Activated T-cell treated with anti-CD3 and anti-CD28 coated beads, Interleukin-2, amount 50 U/mL, for 1 hour (primary cell): Measurements from ENCODE around the gene SLC13A5.
A peak's percentile ranks its signal among the peaks of the same experiment; 100 is the strongest.
"Not testable (repeated sequence)": the region's sequence is repeated elsewhere in the genome, so short reads cannot be mapped to it uniquely, and the experiment has no call there.

ENCODE experiments used
- DNase-seq: peaks from one replicate; pipeline ENCODE4 v3.0.0-alpha.2; 2020

SLC13A5 gene

GRCh38 chr17:6658411-6658810 lies 54.8 kb downstream of the SLC13A5 start:
- not testable (repeated sequence) for DNase-seq

DNA sequence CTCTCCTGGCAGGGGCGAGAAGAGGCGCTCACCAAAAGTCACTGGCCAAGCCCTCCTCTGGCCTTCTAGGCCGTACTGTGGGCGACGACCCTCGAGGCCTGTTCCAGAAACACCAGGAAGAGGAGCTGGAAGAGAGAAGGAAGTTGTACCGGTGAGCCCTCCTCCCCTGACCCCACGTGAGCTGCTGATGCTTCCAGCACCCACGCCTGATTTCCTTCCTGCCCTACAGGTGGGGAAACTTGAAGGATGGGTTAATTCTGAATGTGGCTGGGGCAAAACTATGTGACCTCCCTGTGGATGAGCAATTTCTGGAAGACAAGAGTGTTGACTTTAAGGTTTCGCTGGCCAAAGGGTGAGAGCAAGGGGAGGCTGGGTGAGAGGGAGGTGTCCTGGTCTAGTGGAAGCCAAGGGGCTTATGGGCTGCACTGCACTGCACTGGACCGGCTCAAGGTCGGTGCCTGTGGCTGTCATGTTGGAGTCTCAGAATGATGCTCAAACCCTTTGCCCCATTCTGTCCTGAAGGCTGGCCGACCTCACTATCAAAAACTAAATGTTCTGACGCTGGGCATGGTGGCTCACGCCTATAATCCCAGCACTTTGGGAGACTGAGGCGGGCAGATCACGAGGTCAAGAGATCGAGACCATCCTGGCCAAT lies 55.4 kb downstream of the SLC13A5 start:
- DNase-seq = no peak

DNA sequence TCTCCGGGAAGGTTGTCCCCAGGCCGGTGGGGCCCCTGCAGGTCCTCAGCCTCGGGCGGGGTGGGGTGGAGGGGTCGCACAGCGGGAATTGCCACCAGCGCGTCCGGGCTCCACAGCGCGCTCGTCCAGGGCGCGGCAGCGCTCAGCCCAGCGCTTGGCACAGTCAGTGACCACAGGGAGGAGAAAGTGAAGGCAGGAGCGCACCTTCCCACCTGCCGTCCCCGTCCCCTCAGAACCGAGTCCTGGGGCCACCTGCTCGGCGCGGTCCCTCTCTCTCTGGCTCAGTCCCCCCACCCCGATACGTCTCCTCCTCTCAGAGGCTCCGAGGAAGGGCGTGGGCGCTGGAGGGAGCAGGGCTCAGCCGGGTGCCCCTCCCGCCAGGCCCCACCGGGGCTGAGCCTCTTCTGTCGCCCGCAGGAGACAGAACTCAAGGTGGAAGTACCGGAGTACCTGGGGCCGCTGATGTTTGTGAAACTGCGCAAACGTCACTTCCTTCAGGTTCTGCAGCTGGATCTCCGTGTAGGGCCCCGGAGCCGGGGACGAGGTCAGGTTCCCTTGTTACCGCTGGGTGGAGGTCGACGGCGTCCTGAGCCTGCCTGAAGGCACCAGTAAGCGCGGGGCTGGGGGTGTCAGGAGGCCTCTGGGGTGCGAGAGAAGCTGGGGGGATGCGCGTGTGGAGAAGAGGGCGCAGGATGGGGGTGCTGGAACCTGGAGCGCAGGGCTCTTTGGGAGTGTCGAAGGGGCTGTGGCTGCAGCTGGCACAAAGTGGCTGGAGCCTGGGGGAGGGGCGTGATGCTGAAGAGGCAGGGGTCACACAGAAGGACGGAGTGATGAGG lies 56.2 kb downstream of the SLC13A5 start:
- peak; percentile 74 for DNase-seq

GRCh38 chr17:6655732-6656361 lies 57.3 kb downstream of the SLC13A5 start:
- DNase-seq = not testable (repeated sequence)

DNA sequence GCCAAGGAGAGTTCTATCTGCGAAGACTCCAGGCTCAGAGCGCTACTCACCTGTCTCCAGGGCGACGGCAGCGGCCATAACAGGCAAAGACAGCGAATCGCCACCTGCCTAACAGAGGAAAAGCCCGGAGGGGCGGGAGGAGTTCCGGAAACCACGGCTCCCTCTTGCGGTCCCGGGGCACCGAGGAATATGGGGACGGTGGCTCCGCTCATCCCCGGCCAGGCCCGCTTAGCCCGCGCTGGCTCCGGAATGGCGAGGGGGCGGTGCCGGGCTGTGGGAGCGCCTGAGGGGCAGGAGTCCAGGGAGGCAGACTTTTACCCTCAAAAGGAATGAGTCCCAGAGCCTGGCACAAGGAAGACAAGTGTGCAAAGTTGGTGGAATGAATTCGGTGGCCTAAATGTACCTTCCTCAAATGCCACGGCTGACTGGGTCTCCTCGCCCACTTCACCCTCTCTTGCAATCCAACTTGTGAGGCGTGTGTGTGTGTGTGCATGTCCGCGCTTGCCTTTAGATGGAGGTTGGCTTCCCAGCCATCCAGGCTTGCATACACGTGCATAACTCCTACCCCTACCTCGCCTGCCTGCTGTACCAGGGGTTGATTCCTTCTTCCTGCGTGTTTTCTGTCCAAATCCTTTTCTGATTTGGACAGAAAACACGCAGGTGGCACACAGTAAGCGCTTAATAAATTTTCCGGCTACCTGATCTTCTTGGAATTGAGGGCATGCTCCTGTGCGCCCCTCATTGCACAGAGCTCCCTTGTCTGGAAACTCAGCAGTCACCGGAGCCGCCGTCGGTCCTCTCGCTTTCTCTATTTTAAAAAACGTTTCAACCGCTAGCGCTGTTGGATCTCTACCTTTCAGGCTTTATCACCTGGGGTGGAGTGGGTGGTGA lies 58.1 kb downstream of the SLC13A5 start:
- DNase-seq = no peak

GRCh38 chr17:6651919-6652452 lies 61.2 kb downstream of the SLC13A5 start:
- no peak for DNase-seq

- DNase-seq = peak; percentile 94
Observed at GRCh38 chr17:6651354-6651918, 61.7 kb downstream of the SLC13A5 start, which contains the start of the genes C17orf100 and MED31. C17orf100 (plus strand) TSS chr17:6651762; CDS start chr17:6651914, 152 bp downstream. MED31 (minus strand) TSS chr17:6651605; CDS start chr17:6651528, 77 bp downstream.

GRCh38 chr17:6648181-6648580 lies 65.0 kb downstream of the SLC13A5 start:
- no peak for DNase-seq

GRCh38 chr17:6643451-6644125 lies 69.6 kb downstream of the SLC13A5 start:
- DNase-seq = no peak

GRCh38 chr17:6642592-6642991 lies 70.6 kb downstream of the SLC13A5 start:
- no peak for DNase-seq

- no peak for DNase-seq
Observed at GRCh38 chr17:6641247-6641863, 71.8 kb downstream of the SLC13A5 start.

- peak; percentile 88 for DNase-seq
Observed at GRCh38 chr17:6640536-6641246, 72.5 kb downstream of the SLC13A5 start, which contains the start of the genes KIAA0753 and TXNDC17. KIAA0753 (minus strand) TSS chr17:6640711; CDS start chr17:6635103, 5,608 bp downstream. TXNDC17 (plus strand) TSS chr17:6641060; CDS start chr17:6641083, 23 bp downstream.

GRCh38 chr17:6639586-6640535 lies 73.3 kb downstream of the SLC13A5 start:
- no peak for DNase-seq

DNA sequence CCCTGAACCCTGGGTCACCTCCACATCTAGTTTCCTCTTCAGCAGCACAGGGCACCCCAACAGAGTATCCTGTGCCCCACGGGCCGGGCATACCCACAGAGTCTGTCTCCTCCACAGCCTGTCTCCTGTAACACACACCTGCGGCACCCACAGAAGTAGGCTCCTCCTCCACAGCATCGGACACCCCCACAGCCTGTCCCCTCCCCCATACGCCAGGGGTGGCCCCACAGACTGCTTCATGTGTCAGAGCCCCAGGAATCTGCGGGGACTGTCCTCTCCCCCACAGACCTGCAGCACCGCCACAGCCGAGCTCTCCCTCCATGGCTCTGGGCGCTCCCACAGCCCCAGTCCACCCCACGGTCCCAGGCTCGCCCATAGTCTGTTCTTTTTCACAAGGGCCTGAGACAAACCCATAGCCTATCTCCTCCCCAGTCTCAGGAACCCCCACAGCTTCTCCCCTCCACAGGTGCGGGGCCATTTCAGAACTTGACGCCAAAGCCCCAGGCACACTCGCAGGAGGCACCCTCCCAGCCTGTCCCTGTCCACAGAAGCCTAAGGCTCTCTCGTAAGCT lies 74.1 kb downstream of the SLC13A5 start:
- no peak for DNase-seq

GRCh38 chr17:6638046-6638908 lies 74.9 kb downstream of the SLC13A5 start:
- DNase-seq = no peak

DNA sequence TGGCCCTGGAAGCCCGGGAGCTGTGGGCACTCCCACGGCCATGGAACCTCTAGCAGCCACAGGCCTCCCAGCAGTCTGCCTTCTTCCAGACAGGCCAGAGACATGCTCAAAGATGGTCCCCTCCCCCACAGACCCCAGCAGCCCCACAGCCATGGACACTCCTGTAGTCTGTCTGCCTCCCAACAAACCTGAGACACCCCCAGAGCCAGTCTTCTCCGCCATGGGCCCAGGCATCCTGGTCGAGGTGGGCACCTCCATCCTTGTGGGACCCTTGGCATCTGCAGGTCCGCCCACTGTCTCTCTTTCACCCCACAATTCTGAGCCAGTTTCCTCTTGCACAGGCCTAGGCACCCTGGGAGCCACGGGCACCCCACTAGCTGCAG lies 75.7 kb downstream of the SLC13A5 start:
- no peak for DNase-seq
